ENCODE measurements around the gene EFHC1.

EFHC1 gene

DNA sequence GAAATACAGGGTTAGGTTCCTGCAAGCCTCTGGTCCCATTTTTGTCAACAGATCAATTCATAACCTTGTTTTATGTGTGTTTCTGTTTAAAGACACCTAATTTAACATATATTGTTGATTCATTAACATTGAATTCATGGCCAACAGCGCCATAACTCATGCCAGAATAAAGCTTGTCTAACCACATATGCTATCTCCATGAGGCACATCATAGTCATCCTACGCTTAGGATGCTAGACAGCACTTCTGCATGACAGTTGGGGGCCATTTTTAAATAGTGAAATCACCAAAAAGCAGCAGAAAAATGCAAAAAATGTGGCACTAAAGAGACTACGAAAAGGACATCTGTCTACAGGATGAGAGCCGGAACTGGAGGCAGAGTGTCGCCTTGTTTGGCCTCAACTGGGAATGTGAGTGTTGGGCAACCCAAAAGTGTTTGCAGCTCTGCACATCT, 118.8 kb downstream of the EFHC1 start:
- DNase-seq (ENCODE audit: insufficient read length) (no peak), FAIRE-seq (no peak)
- no peak for TF ChIP-seq TAF1 (IDR thresholded peaks at IDR 0.05; ENCODE audit: borderline replicate concordance, low read depth, low read length)
- no peak for TF ChIP-seq POLR2A (IDR thresholded peaks at IDR 0.05; ENCODE audit: low read depth, low read length)

DNA sequence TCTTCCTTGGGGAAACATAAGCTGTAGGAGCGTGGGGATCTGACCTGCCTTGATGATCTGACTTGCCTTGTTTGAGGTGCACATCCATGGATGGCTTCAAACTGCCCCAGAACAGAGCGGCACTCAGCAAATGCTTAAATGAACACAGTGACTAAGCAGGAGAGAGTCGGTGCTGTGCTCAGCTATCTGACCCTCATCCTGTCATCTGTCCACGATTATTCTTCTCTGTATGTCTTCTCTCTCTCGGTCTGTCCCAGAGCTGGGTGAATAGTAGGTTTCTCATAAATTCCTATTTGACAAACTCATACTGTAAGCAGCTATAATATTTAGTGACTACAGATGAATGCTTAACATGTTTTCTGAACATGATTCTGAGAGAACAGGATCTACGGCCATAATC, 119.5 kb downstream of the EFHC1 start:
- FAIRE-seq (no peak), DNase-seq (ENCODE audit: insufficient read length) (no peak)
- TF ChIP-seq TAF1 (IDR thresholded peaks at IDR 0.05; ENCODE audit: borderline replicate concordance, low read depth, low read length): no peak
- no peak for TF ChIP-seq POLR2A (IDR thresholded peaks at IDR 0.05; ENCODE audit: low read depth, low read length)
- TF ChIP-seq POLR2AphosphoS5 (IDR thresholded peaks at IDR 0.05; ENCODE audit: low read depth, low read length): no peak

DNA sequence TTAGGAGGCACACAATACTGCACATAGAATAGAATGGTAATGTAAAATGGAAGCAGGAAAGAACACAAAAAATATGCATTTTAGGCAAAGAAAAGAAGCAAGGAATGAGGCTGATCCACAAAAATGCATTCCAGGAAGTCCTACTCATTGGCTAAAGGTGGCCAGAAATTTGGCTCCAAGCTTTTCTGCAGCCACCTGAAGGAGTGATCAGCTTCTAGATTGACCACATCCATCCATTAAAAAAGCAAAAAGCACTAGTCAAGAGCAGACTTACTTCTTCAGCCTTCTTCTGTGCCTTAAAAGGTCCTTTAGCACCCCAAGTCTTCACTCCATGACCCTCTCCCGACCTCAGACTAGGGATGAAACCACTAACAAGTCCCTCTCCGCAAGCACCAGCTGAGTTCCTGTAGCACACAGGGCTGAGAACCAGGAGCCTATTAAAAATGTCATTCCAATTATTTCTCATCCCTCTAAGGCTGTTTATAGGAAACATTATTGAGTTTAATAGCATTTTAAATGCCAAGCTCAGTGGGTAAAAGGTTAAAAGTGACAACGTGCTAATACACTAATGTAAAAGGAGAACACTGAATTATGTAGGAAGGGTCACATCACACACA, 120.3 kb downstream of the EFHC1 start:
- no peak for FAIRE-seq
- TF ChIP-seq POLR2AphosphoS5 (IDR thresholded peaks at IDR 0.05; ENCODE audit: low read depth, low read length) (no peak), POLR2A (IDR thresholded peaks at IDR 0.05; ENCODE audit: low read depth, low read length) (no peak), TAF1 (IDR thresholded peaks at IDR 0.05; ENCODE audit: borderline replicate concordance, low read depth, low read length) (no peak)

DNA sequence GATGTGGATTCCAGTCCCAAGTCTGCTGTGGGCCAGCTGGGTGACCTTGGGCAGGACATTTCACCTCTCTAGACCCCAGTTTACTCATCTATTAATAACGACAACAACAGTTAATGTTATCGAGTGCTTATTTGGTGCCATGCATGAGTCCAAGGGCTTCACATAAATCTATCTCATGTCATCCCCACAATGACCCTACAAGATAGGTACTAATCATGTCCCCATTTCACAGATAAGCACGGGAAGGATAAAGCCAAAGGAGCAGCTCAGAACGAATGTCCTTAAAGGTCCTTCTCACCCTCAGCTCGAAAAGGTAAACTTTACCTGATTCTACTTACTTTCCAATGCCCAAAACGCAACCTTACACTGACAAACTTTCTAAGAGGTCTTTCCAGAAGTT, 121.0 kb downstream of the EFHC1 start:
- TF ChIP-seq TAF1 (IDR thresholded peaks at IDR 0.05; ENCODE audit: borderline replicate concordance, low read depth, low read length): no peak
- TF ChIP-seq POLR2A (IDR thresholded peaks at IDR 0.05; ENCODE audit: low read depth, low read length): no peak
- TF ChIP-seq POLR2AphosphoS5 (IDR thresholded peaks at IDR 0.05; ENCODE audit: low read depth, low read length): no peak
- FAIRE-seq (no peak), DNase-seq (ENCODE audit: insufficient read length) (no peak)

More for the DNA sequence above, 120.3 kb downstream of the EFHC1 start:
- DNase-seq (ENCODE audit: insufficient read length): no peak

DNA sequence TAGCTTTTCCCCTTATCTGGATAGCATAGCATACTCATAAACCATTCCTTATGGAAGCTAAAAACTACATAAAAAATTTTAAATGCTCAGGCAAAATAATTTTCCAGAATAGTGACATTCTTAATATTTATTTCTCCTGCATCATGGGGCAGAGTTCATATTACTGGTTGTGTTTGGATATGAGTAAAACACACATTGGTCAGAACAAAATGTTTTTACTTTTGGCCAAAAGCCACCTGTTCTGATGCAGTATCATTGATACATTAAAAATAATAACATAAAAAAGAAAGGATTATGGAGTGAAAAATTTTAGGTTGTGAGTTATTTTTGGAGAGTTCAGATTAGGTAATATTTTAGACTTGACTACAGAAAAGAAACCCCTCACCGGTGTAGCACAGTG, 123.1 kb downstream of the EFHC1 start:
- no peak for FAIRE-seq
- DNase-seq (ENCODE audit: insufficient read length): no peak
- TF ChIP-seq POLR2AphosphoS5 (IDR thresholded peaks at IDR 0.05; ENCODE audit: low read depth, low read length) (no peak), TAF1 (IDR thresholded peaks at IDR 0.05; ENCODE audit: borderline replicate concordance, low read depth, low read length) (no peak), POLR2A (IDR thresholded peaks at IDR 0.05; ENCODE audit: low read depth, low read length) (no peak)

DNA sequence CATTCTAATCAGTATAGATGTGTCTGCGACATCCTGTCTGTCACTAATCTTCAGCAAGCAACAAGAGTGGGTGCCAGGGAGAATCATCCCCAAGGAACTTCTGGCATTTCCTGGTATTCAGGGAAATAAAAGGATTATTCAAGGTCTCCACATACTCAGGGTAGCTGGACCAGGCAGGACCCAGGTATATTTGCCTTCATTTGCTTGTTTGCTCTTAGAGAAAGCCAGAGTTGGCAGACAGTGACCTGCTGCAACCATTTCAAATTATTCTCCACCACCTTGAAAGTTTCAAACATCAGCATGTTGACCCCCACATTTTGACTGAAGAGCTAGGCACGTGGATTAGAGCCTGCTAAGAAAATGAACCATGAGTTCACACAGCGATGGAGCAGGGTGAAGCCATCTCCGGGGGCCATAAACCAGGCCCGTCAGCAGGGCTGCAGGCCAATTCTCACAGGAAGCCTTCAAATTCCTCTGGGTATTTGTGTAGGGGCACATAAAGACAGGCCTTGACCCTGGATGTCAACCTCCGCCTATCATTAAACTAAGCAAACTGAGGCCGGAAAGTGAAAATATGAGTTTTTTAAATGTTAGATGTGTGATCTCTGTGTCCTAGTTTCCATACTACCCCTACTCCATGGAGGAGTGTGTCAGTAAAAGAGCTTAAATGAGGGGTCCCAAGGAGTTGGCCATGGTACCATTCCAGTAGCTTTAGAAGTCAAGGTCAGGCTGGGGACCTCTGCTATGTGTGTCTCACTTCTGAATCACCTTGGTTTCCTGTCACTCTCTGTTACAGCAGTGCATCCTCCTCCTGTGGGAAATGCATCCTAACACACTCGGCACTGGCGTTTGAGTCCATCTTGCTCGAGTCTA, 123.8 kb downstream of the EFHC1 start:
- no peak for TF ChIP-seq TAF1 (IDR thresholded peaks at IDR 0.05; ENCODE audit: borderline replicate concordance, low read depth, low read length)
- DNase-seq (ENCODE audit: insufficient read length) (no peak), FAIRE-seq (no peak)

DNA sequence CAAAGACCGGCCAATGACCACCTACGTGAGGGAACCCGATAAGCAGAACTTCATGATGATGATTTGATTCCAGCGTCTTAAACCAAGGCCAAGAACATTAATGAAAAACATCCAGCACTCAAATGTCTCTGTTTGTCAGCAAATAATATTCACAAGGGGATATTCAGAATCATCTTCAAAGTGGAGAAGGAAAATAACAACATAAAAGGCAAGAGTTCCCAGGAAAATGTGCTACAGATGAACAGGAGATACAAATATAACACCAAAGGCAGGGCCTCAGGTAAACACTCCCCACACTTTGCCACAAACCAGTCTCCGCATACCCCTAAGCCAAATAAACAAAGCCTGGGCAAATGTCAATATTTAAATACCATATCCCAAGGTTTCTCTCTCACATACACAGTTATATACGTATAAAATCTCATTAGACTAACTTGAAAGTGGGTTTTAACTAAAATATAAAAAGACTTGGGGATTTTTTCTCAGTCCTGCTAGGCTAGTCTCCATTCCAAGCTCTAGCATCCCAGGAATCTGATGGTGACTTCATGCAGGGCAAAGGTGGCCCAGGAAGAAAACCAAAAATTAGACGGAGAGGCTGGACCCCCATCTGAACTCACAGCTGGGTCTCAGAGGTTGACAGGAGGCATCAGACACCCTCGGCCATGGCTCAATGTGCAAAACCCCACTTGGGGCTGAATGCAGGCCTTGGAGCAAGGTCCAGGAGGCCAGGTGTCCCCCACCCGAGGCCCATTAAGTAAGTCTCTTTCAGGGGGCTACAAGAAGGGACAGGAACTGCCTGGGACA, 124.7 kb downstream of the EFHC1 start:
- TF ChIP-seq TAF1 (IDR thresholded peaks at IDR 0.05; ENCODE audit: borderline replicate concordance, low read depth, low read length) (no peak), POLR2AphosphoS5 (IDR thresholded peaks at IDR 0.05; ENCODE audit: low read depth, low read length) (no peak), POLR2A (IDR thresholded peaks at IDR 0.05; ENCODE audit: low read depth, low read length) (no peak)
- no peak for DNase-seq (ENCODE audit: insufficient read length)
- FAIRE-seq: no peak

DNA sequence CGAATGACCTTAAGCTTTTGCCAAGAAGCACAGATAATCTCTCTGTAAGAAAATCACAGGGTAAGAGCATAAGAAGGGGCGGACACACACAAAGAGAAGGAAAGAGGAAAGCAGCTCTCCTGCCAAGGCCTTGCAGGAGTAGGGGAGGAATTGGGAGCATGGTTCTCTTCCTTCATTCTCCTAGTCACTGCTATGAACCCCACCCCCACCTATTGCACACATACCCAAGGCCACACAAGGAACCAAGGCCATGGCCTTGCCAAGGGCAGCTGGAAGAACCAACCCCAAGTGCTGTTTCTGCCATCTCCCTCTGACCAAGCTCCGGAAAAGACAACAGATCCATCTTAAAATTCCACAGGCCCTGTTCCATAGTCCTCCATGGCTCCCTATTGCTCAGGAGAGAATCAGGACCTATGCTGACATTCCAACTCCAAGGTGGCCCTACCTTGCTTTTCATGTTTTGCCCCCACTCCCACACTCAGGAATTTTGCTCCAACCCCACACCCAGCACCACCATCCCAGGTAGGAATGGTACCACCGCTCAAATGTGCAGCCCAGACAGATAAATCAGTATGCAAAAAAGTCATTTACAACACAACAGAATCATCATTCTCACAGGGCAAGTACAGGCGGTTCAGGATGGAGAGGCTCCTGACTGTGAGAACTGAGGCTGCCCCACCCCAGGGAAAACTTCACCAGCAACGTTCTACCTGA, 125.4 kb downstream of the EFHC1 start:
- FAIRE-seq (no peak), DNase-seq (ENCODE audit: insufficient read length) (no peak)
- no peak for TF ChIP-seq TAF1 (IDR thresholded peaks at IDR 0.05; ENCODE audit: borderline replicate concordance, low read depth, low read length)
- TF ChIP-seq POLR2AphosphoS5 (IDR thresholded peaks at IDR 0.05; ENCODE audit: low read depth, low read length): no peak
- no peak for TF ChIP-seq POLR2A (IDR thresholded peaks at IDR 0.05; ENCODE audit: low read depth, low read length)

DNA sequence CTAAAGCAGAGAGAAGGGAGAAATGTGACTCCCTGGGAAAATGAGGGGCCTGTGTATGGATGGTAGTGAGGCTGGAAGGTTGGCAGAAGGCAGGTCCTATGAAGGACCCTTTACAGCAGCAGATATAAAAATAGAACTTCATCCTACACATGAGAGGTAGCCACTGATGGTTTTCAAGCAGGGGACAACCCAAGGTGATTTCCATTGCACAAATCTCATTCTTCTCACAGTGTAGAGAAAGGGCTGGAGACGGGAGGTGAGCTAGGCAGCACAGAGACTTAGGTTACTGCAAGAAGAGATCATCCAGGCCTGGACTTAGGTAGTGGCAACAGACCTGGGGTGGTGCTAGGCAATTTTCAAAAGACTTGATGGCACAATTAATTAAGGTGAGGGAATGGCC, 126.0 kb downstream of the EFHC1 start:
- no peak for TF ChIP-seq POLR2A (IDR thresholded peaks at IDR 0.05; ENCODE audit: low read depth, low read length)
- TF ChIP-seq POLR2AphosphoS5 (IDR thresholded peaks at IDR 0.05; ENCODE audit: low read depth, low read length): no peak
- no peak for TF ChIP-seq TAF1 (IDR thresholded peaks at IDR 0.05; ENCODE audit: borderline replicate concordance, low read depth, low read length)
- DNase-seq (ENCODE audit: insufficient read length): no peak
- FAIRE-seq: peak; percentile 85

DNA sequence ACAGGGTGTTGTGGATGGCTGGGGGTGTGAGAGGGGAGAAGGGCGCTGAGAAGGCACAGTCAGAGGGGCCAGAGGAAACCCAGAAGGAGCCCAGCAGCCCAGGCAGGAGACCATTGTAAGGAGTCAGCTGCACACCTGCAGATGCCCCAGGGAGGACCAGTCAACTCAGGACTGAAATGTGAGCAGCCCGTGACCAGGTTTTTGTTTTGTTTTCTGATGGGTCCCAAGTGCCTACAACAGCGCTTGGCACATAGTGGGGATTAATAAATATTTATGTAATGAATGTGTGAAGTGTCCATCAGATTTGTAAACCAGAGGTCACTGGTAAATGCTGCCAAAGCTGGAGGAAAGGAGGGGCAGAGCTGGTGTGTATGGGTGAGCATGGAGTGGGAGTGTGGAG, 126.5 kb downstream of the EFHC1 start:
- no peak for TF ChIP-seq POLR2A (IDR thresholded peaks at IDR 0.05; ENCODE audit: low read depth, low read length)
- no peak for FAIRE-seq
- peak; percentile 42 for DNase-seq (ENCODE audit: insufficient read length)

DNA sequence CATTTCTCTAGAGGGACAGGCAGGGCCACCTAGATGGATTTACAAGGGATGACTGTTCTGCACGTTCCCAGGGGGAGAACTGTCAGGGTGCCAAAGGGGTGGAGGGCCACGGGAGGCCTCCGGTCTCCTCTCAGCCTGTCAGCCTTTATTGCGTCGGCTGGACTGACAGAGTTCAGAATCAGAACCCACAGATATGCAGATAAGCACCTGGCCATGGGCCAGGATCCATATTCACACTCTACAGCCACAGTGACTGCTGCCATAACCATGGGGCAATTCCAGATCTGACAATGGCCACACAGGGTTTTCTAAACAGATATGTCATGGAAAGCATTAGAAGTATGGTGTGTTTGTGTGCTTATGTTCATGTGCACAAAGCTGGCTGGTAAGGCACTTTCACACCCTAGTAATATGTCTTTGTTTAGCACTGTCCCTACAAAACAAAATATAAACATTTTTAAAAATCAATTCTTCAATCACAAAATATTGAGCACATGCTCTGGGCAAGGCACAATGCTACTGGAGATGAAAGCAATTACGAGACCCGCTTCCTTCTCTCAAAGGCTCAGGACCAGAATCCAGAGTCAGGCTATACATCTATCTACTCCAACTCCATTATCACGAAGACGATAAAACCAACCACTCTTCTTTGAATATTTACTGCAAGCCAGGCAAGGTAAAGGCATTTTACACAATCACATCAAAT, 127.7 kb downstream of the EFHC1 start:
- TF ChIP-seq POLR2AphosphoS5 (IDR thresholded peaks at IDR 0.05; ENCODE audit: low read depth, low read length) (no peak), POLR2A (IDR thresholded peaks at IDR 0.05; ENCODE audit: low read depth, low read length) (no peak), TAF1 (IDR thresholded peaks at IDR 0.05; ENCODE audit: borderline replicate concordance, low read depth, low read length) (no peak)
- DNase-seq (ENCODE audit: insufficient read length): no peak

More for the DNA sequence above, 127.7 kb downstream of the EFHC1 start:
- FAIRE-seq: no peak

All from GM12892 (cell line).